A549 (cell line): ENCODE data around the gene SNRNP40. TPM values are rescaled to one million over a fixed set of nuclear protein-coding genes. Genes with fewer than 3 reads are reported as not detected.

Experiments
- ATAC-seq, 2 experiments: fragments of 200-7000 bp in 1 of 2; fragments of >200 bp in 1 of 2; cut with Nextera tagmentation in 1 of 2; cut with Tn5 transposase in 1 of 2; 3 replicates each; pipeline versions ENCODE4 v1.8.0 to v1.9.1; 2018 to 2020; ENCODE audit warnings: mild to moderate bottlenecking in 1 of 2, moderate library complexity in 1 of 2
- CTCF ChIA-PET: fragments of 300-600 bp; sonication (Branson Sonifier 250); formaldehyde crosslinking; extraction: SDS; loops from one replicate; lab custom pipeline; 2021; ENCODE audit warnings: antibody characterized with exemption, inconsistent platforms; lab: Yijun Ruan, JAX
- POLR2A ChIA-PET: fragments of 350-600 bp; formaldehyde crosslinking; extraction: SDS; loops from one replicate; lab custom pipeline; 2021; ENCODE audit warnings: antibody characterized with exemption, inconsistent platforms; lab: Yijun Ruan, JAX
- DNase-seq, 2 experiments: peaks; one replicate each; pipeline versions ENCODE4 v3.0.0 to v3.0.0-alpha.2; 2011 to 2016; ENCODE audit warnings: low read depth in 1 of 2, low spot score in 1 of 2
- FAIRE-seq: peaks from 2 replicates; lab custom pipeline; 2011; peaks lifted over from hg19 to GRCh38; lab: Jason Lieb, UNC
- H3K27ac ChIP-seq, 2 experiments: fragments of >200 bp; sonication (Bioruptor Twin); formaldehyde crosslinking; 3 replicates each; pipeline ENCODE4 v1.5.1; 2016 to 2017
- H3K4me1 ChIP-seq: fragments of >200 bp; sonication (Bioruptor Twin); formaldehyde crosslinking; 3 replicates; pipeline ENCODE4 v1.6.1; 2016
- H3K4me2 ChIP-seq: fragments of >200 bp; sonication (Bioruptor Twin); formaldehyde crosslinking; 3 replicates; pipeline ENCODE4 v1.6.1; 2016
- H3K4me3 ChIP-seq: fragments of >200 bp; sonication (Bioruptor Twin); formaldehyde crosslinking; 3 replicates; pipeline ENCODE4 v1.5.1; 2016
- H3K9me3 ChIP-seq: fragments of >200 bp; sonication (Bioruptor Twin); formaldehyde crosslinking; 3 replicates; pipeline ENCODE4 v1.6.1; 2016
- BCL3 ChIP-seq: fragments of >200 bp; sonication (Bioruptor Twin); formaldehyde crosslinking; IDR thresholded peaks from 3 replicates; pipeline ENCODE4 v1.6.1; 2016
- CHD2 ChIP-seq: fragments of 150-350 bp; IDR thresholded peaks from 2 replicates; pipeline ENCODE4 v1.6.1; 2014; ENCODE audit warnings: low read length; ENCODE audit not compliant: partially characterized antibody
- E2F6 ChIP-seq: IDR thresholded peaks from 2 replicates; pipeline ENCODE4 v1.6.1; 2012; ENCODE audit warnings: low read depth, borderline replicate concordance
- ELK1 ChIP-seq: fragments of 150-350 bp; IDR thresholded peaks from 2 replicates; pipeline ENCODE4 v1.6.1; 2014; ENCODE audit warnings: low read depth, mild to moderate bottlenecking, low read length
- HDAC2 ChIP-seq: fragments of 200-600 bp; sonication (generic); IDR thresholded peaks from 2 replicates; pipeline ENCODE4 v1.6.1; 2016
- HES2 ChIP-seq: fragments of >200 bp; sonication (Bioruptor Twin); formaldehyde crosslinking; IDR thresholded peaks from 2 replicates; pipeline ENCODE4 v1.6.1; 2016
- HEYL ChIP-seq: fragments of 250-450 bp; sonication (Bioruptor Pico); IDR thresholded peaks from 2 replicates; pipeline ENCODE4 v1.8.0; 2021; ENCODE audit warnings: mild to moderate bottlenecking, moderate library complexity
- HMGXB4 ChIP-seq: fragments of 250-450 bp; sonication (Bioruptor Pico); IDR thresholded peaks from 2 replicates; pipeline ENCODE4 v1.5.0; 2021; ENCODE audit warnings: mild to moderate bottlenecking, moderate library complexity, borderline replicate concordance
- HOXA7 ChIP-seq: fragments of 250-450 bp; sonication (Bioruptor Pico); IDR thresholded peaks from 2 replicates; pipeline ENCODE4 v1.5.0; 2020; ENCODE audit warnings: mild to moderate bottlenecking, moderate library complexity
- HOXB13 ChIP-seq: fragments of 250-450 bp; sonication (Bioruptor Pico); IDR thresholded peaks from 2 replicates; pipeline ENCODE4 v1.5.0; 2020; ENCODE audit warnings: low read depth, mild to moderate bottlenecking, moderate library complexity
- JUNB ChIP-seq: fragments of >200 bp; sonication (Bioruptor Twin); formaldehyde crosslinking; IDR thresholded peaks from 2 replicates; pipeline ENCODE4 v1.6.1; 2016
- KDM5A ChIP-seq: fragments of 200-600 bp; sonication (generic); IDR thresholded peaks from 2 replicates; pipeline ENCODE4 v1.6.1; 2016; ENCODE audit warnings: antibody characterized with exemption, mild to moderate bottlenecking
- MAZ ChIP-seq: fragments of 150-350 bp; IDR thresholded peaks from 2 replicates; pipeline ENCODE4 v1.6.1; 2014; ENCODE audit warnings: antibody characterized with exemption, low read depth, low read length, borderline replicate concordance
- NFE2L2 ChIP-seq: fragments of 150-350 bp; conservative IDR thresholded peaks from 2 replicates; pipeline ENCODE4 v1.6.1; 2014; ENCODE audit warnings: low read length
- NR3C1 ChIP-seq: fragments of >200 bp; sonication (Bioruptor Twin); formaldehyde crosslinking; IDR thresholded peaks from 3 replicates; pipeline ENCODE4 v1.6.1; 2017
- PBX3 ChIP-seq: IDR thresholded peaks from 2 replicates; pipeline ENCODE4 v1.6.1; 2012
- POLR2AphosphoS2 ChIP-seq: conservative IDR thresholded peaks from 2 replicates; pipeline ENCODE4 v1.6.1; 2012; ENCODE audit warnings: low read length, improper control_type of control experiment, inconsistent platforms
- SREBF2 ChIP-seq: fragments of 450-650 bp; IDR thresholded peaks from 2 replicates; pipeline ENCODE4 v1.6.1; 2014; ENCODE audit warnings: mild to moderate bottlenecking, moderate library complexity
- TFCP2L1 ChIP-seq: fragments of 250-450 bp; sonication (Bioruptor Pico); IDR thresholded peaks from 2 replicates; pipeline ENCODE4 v1.5.0; 2021; ENCODE audit warnings: mild to moderate bottlenecking
- USF2 ChIP-seq: fragments of 450-650 bp; IDR thresholded peaks from 2 replicates; pipeline ENCODE4 v1.6.1; 2014; ENCODE audit warnings: antibody characterized with exemption
- ZFP36 ChIP-seq: fragments of 450-650 bp; IDR thresholded peaks from 2 replicates; pipeline ENCODE4 v1.6.1; 2014; ENCODE audit warnings: borderline replicate concordance; ENCODE audit not compliant: partially characterized antibody
- WGBS: methylation state at CpG from one replicate; pipeline ENCODE4 v1.1.6; 2017; ENCODE audit errors: missing lambda C conversion rate; 5-methylcytosine and 5-hydroxymethylcytosine counted together
- polyA plus RNA-seq, 4 experiments: library from polyadenylated mRNA; depleted of rRNA in 3 of 4; stranded (reverse); fragments of >200 nt; fragmentation: RNase III in 1 of 4; extraction: RNeasy Plus Mini Kit Qiagen cat#74134 plus additional on column Dnase treatment in 1 of 4; gene quantifications; 2 replicates in 3 of 4; 3 replicates in 1 of 4; pipeline ENCODE4 v1.2.3, GENCODE V29; 2011 to 2017

The SNRNP40 gene
- polyA plus RNA-seq, 2 of the 4 experiments (the other 2 are of a cell fraction), result 47.4 to 72.5 TPM

- WGBS, result 48% methylated on average over 4 of the region's 4 CpGs
- FAIRE-seq (no peak), DNase-seq (no peak), ATAC-seq (no peak)
- ChIA-PET POLR2A (no interaction called here), CTCF (interaction anchor here (0.6 to 1.5 kb wide), 5 partner anchors 9 to 383 kb away, joined by 3 to 4 read pairs (median 3); no protein-coding TSS in a partner anchor)
- Histone ChIP-seq H3K4me2 (no peak overlapping the region), H3K27ac (no peak overlapping the region), H3K9me3 (no peaks in the 10 kb centered on the region), H3K4me3 (no peak overlapping the region), H3K4me1 (no peaks in the 10 kb centered on the region)
- no peak for TF ChIP-seq ZFP36
- TF ChIP-seq CHD2, result no peak
- TF ChIP-seq HMGXB4 (CRISPR knock-in tag), result no peak
Measured at GRCh38 chr1:31234870-31235269, 61.7 kb downstream of the SNRNP40 start.

GRCh38 chr1:31234123-31234708 is 62.4 kb downstream of the SNRNP40 start:
- ChIA-PET POLR2A (no interaction called here), CTCF (interaction anchor here (0.6 to 2.1 kb wide), 4 partner anchors 9 to 64 kb away, joined by 3 to 6 read pairs (median 4); no protein-coding TSS in a partner anchor)
- H3K27ac ChIP-seq, result no peak overlapping the region
- H3K9me3 ChIP-seq, result no peaks in the 10 kb centered on the region
- no peak for FAIRE-seq
- no peak for DNase-seq
- no peak overlapping the region for H3K4me3 ChIP-seq
- no peaks in the 10 kb centered on the region for H3K4me1 ChIP-seq
- WGBS, result 69% methylated on average over 12 of the region's 12 CpGs
- H3K4me2 ChIP-seq, result no peak overlapping the region
- ATAC-seq, result no peak
- no peak for TF ChIP-seq ZFP36
- no peak for TF ChIP-seq NFE2L2
- TF ChIP-seq MAZ, result no peak
- no peak for TF ChIP-seq HEYL
- TF ChIP-seq SREBF2, result no peak
- TF ChIP-seq ELK1, result no peak
- no peak for TF ChIP-seq E2F6
- no peak for TF ChIP-seq HOXA7 (CRISPR knock-in tag)
- TF ChIP-seq HDAC2, result no peak
- no peak for TF ChIP-seq POLR2AphosphoS2
- no peak for TF ChIP-seq HOXB13 (CRISPR knock-in tag)
- TF ChIP-seq PBX3, result no peak
- TF ChIP-seq BCL3, result no peak
- no peak for TF ChIP-seq TFCP2L1 (CRISPR knock-in tag)
- TF ChIP-seq USF2, result no peak
- no peak for TF ChIP-seq JUNB
- no peak for TF ChIP-seq NR3C1
- TF ChIP-seq KDM5A, result no peak
- no peak for TF ChIP-seq HES2
